ENCODE measurements around the gene HOXD9.

The HOXD9 gene

DNA sequence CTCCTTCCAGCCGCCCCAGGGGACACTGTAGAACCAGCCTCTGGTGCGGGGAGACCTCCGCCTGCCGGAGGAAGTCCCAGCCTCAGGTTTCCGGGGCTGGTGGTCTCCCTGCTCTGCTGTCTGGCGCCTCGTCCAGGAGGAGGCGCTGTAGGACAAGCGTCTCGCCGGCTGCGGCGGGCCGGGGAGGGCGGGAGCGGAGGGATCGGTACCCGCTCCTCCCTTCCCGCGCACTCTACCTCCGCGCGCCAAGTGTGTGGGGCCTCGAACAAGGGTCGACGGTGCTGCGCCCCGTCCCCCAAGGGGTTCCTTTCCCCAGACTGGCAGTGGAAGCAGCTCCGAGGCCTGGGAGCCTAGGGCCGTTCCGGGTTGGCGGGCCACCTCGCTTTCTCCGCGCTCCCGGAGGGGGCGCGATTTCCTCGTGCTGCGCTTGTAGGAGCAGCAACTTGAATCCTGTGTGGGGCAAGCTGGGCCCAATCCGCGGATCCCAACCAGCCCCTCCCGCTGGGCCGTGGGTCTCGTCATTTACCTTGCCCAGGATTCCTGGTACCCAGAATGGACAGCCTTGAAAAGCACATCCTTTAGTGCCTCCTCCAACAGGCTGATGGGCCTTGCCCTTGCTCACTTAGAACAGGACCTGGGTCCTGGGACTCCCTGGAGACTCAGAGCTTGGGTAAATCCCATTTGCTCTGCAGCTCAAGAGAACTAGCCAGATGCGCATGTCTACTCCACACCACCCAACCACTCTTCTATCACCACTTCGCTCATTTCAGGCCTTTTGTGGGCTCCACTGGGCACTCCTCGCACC lies 18.2 kb downstream of the HOXD9 start:
- Histone ChIP-seq H3K27me3 (ENCODE audit: insufficient read depth, low read length, poor library complexity, severe bottlenecking) (no peaks in the 10 kb centered on the region), H3K9ac (ENCODE audit: low read depth, low read length, poor library complexity, severe bottlenecking) (peak overlapping the region; percentile 67), H4K20me1 (ENCODE audit: insufficient read depth, low read length, poor library complexity, severe bottlenecking) (no peaks in the 10 kb centered on the region), H3K4me3 (ENCODE audit: low read length, poor library complexity, severe bottlenecking) (peak overlapping the region; percentile 76), H3K4me2 (ENCODE audit: low read depth, low read length, poor library complexity, severe bottlenecking) (peak overlapping the region; percentile 81), H3K4me1 (ENCODE audit: insufficient read depth, low read length, poor library complexity, severe bottlenecking) (peaks cover 12% of the 10 kb centered on the region), H3K79me2 (ENCODE audit: insufficient read depth, low read length) (no peaks in the 10 kb centered on the region), H2AFZ (ENCODE audit: low read length) (peak overlapping the region; percentile 96), H3K9me2 (replicated peaks; ENCODE audit: low read depth, low read length) (no peaks in the 10 kb centered on the region), H3F3A (ENCODE audit: low read depth) (no peaks in the 10 kb centered on the region), H3K36me3 (ENCODE audit: insufficient read depth, low read length) (no peaks in the 10 kb centered on the region), H3K9me3 (ENCODE audit: insufficient read depth, low read depth, low read length) (no peaks in the 10 kb centered on the region)
- no peak for TF ChIP-seq EZH2phosphoT487 (IDR thresholded peaks at IDR 0.05; ENCODE audit: borderline replicate concordance)
- TF ChIP-seq, protein P1, sequence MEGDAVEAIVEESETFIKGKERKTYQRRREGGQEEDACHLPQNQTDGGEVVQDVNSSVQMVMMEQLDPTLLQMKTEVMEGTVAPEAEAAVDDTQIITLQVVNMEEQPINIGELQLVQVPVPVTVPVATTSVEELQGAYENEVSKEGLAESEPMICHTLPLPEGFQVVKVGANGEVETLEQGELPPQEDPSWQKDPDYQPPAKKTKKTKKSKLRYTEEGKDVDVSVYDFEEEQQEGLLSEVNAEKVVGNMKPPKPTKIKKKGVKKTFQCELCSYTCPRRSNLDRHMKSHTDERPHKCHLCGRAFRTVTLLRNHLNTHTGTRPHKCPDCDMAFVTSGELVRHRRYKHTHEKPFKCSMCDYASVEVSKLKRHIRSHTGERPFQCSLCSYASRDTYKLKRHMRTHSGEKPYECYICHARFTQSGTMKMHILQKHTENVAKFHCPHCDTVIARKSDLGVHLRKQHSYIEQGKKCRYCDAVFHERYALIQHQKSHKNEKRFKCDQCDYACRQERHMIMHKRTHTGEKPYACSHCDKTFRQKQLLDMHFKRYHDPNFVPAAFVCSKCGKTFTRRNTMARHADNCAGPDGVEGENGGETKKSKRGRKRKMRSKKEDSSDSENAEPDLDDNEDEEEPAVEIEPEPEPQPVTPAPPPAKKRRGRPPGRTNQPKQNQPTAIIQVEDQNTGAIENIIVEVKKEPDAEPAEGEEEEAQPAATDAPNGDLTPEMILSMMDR (conservative IDR thresholded peaks at IDR 0.05; ENCODE audit: low read length): peak; percentile 93

DNA sequence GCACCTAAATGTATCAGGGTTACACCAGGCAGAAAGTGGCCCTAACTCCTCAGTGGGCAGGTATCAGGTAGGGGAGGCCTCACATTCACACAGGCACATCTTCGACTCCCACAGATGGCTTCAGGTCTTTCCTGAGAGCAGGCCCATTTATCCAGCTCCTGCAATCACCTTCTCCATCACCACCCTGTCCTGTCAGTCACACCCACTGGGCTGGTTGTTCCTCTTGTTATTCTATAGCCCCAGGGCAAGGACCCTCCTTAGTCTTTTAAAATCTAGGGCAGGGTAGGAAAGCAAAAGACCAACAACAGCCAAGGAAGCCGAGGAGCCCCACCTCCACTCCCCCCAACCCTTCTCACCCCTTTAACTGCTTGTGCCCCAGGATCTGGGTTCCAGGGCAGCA lies 19.8 kb downstream of the HOXD9 start:
- Histone ChIP-seq H3K4me2 (ENCODE audit: low read depth, low read length, poor library complexity, severe bottlenecking) (no peak overlapping the region), H3K4me3 (ENCODE audit: low read length, poor library complexity, severe bottlenecking) (no peak overlapping the region), H3K79me2 (ENCODE audit: insufficient read depth, low read length) (no peaks in the 10 kb centered on the region), H3K9me2 (replicated peaks; ENCODE audit: low read depth, low read length) (no peaks in the 10 kb centered on the region), H3K9ac (ENCODE audit: low read depth, low read length, poor library complexity, severe bottlenecking) (no peak overlapping the region), H4K20me1 (ENCODE audit: insufficient read depth, low read length, poor library complexity, severe bottlenecking) (no peaks in the 10 kb centered on the region), H3F3A (ENCODE audit: low read depth) (no peaks in the 10 kb centered on the region), H3K9me3 (ENCODE audit: insufficient read depth, low read depth, low read length) (no peaks in the 10 kb centered on the region), H2AFZ (ENCODE audit: low read length) (peak overlapping the region; percentile 62; the same call in 1 of the 2 replicates), H3K4me1 (ENCODE audit: insufficient read depth, low read length, poor library complexity, severe bottlenecking) (peaks cover 10% of the 10 kb centered on the region), H3K27me3 (ENCODE audit: insufficient read depth, low read length, poor library complexity, severe bottlenecking) (no peaks in the 10 kb centered on the region), H3K36me3 (ENCODE audit: insufficient read depth, low read length) (no peaks in the 10 kb centered on the region)
- TF ChIP-seq, protein P1 (conservative IDR thresholded peaks at IDR 0.05; ENCODE audit: low read length): no peak
- TF ChIP-seq EZH2phosphoT487 (IDR thresholded peaks at IDR 0.05; ENCODE audit: borderline replicate concordance): no peak

DNA sequence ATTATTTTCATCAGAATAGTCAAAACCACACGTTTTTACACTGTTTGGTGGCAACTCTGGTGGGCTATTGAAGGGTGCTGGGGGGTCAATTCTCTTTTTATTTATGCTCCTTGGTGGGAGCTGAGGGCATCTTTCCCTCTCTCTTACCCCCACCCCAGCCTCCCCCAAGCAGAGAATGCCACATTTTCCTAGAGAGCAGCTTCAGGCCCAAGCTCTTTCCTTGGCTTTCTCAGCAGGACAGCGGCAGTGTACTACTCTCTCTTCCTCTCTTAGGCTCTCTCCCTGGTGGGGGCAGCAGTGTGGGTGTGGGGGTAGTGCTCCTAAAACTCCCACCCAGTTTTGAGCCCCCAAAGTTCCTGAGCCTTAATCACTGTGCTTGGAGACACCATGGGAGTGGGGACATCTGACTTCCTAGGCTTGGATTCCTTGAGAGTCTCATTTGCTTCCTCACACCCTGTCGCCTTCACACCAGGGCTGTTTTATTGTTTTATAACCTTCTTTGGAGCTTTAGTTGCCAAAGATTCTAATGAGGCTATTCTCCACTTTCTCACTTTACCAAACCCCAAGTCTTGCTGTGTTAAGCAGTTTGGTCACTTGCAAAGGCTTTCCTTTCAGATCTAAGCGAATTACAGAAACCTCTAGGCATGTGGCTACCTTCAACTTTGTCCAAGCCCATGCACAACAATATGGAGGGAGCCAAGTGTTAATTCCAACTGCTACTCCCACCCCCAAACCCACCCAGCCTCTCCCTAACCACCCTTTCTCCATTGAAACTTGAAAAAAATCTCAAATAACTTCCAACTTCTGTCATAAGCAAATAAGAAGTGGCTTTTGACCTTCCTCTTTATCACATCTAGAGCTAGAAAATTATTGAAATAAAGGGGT lies 22.8 kb downstream of the HOXD9 start:
- H3K9me3 ChIP-seq (ENCODE audit: insufficient read depth, low read depth, low read length): no peaks in the 10 kb centered on the region
- H4K20me1 ChIP-seq (ENCODE audit: insufficient read depth, low read length, poor library complexity, severe bottlenecking): no peaks in the 10 kb centered on the region
- H3K4me2 ChIP-seq (ENCODE audit: low read depth, low read length, poor library complexity, severe bottlenecking): no peak overlapping the region
- no peaks in the 10 kb centered on the region for H3F3A ChIP-seq (ENCODE audit: low read depth)
- H3K36me3 ChIP-seq (ENCODE audit: insufficient read depth, low read length): no peaks in the 10 kb centered on the region
- no peak overlapping the region for H3K4me3 ChIP-seq (ENCODE audit: low read length, poor library complexity, severe bottlenecking)
- H3K4me1 ChIP-seq (ENCODE audit: insufficient read depth, low read length, poor library complexity, severe bottlenecking): peaks cover 4% of the 10 kb centered on the region
- no peaks in the 10 kb centered on the region for H3K27me3 ChIP-seq (ENCODE audit: insufficient read depth, low read length, poor library complexity, severe bottlenecking)
- H2AFZ ChIP-seq (ENCODE audit: low read length): no peak overlapping the region
- no peaks in the 10 kb centered on the region for H3K9me2 ChIP-seq (replicated peaks; ENCODE audit: low read depth, low read length)
- no peaks in the 10 kb centered on the region for H3K79me2 ChIP-seq (ENCODE audit: insufficient read depth, low read length)
- no peak overlapping the region for H3K9ac ChIP-seq (ENCODE audit: low read depth, low read length, poor library complexity, severe bottlenecking)
- TF ChIP-seq EZH2phosphoT487 (IDR thresholded peaks at IDR 0.05; ENCODE audit: borderline replicate concordance): no peak
- TF ChIP-seq, protein P1 (conservative IDR thresholded peaks at IDR 0.05; ENCODE audit: low read length): no peak

Measured in Loucy (cell line).